Fibroblast of the conjunctiva (primary cell): ENCODE results near the gene CEMIP.
A peak's percentile ranks its signal among the peaks of the same experiment; 100 is the strongest.

Experiments
- DNase-seq: peaks from one replicate; pipeline ENCODE4 v3.0.0-alpha.2; 2010; ENCODE audit warnings: low read depth

Gene CEMIP

GRCh38 chr15:80932989-80933388 is 153.8 kb downstream of the CEMIP start:
- no peak for DNase-seq

- no peak for DNase-seq
Observed at GRCh38 chr15:80934761-80935221, 155.6 kb downstream of the CEMIP start.

GRCh38 chr15:80936288-80937078 is 157.3 kb downstream of the CEMIP start:
- DNase-seq: no peak

- no peak for DNase-seq
Observed at GRCh38 chr15:80937718-80938117, 158.5 kb downstream of the CEMIP start.

GRCh38 chr15:80939216-80939615 is 160.0 kb downstream of the CEMIP start:
- no peak for DNase-seq

GRCh38 chr15:80940331-80940730 is 161.2 kb downstream of the CEMIP start:
- no peak for DNase-seq

GRCh38 chr15:80940851-80941250 is 161.7 kb downstream of the CEMIP start:
- no peak for DNase-seq

- DNase-seq: no peak
Observed at GRCh38 chr15:80942266-80942665, 163.1 kb downstream of the CEMIP start.

GRCh38 chr15:80942746-80943565 is 163.8 kb downstream of the CEMIP start:
- DNase-seq: no peak

GRCh38 chr15:80944818-80945217 is 165.6 kb downstream of the CEMIP start:
- DNase-seq: no peak

GRCh38 chr15:80945605-80946004 is 166.4 kb downstream of the CEMIP start:
- DNase-seq: no peak

GRCh38 chr15:80946576-80946975 is 167.4 kb downstream of the CEMIP start:
- DNase-seq: no peak

- no peak for DNase-seq
Observed at GRCh38 chr15:80948651-80949292, 169.6 kb downstream of the CEMIP start.

- no peak for DNase-seq
Observed at GRCh38 chr15:80949756-80950155, 170.6 kb downstream of the CEMIP start.

- no peak for DNase-seq
Observed at GRCh38 chr15:80950291-80951078, 171.3 kb downstream of the CEMIP start.

- DNase-seq: no peak
Observed at GRCh38 chr15:80951941-80952340, 172.8 kb downstream of the CEMIP start.

- no peak for DNase-seq
Observed at GRCh38 chr15:80953001-80953952, 174.1 kb downstream of the CEMIP start.

GRCh38 chr15:80953953-80954778 is 175.0 kb downstream of the CEMIP start:
- no peak for DNase-seq

- peak; percentile 63 for DNase-seq
Observed at GRCh38 chr15:80955571-80956452, 176.6 kb downstream of the CEMIP start.
